ENCODE data around the gene DNAJB13.

The DNAJB13 gene

GRCh38 chr11:73976451-73977151 lies 25.8 kb downstream of the DNAJB13 start:
- Histone ChIP-seq H3K4me3 (no peak overlapping the region), H3K27ac (no peak overlapping the region)
- TF ChIP-seq CTCF (IDR thresholded peaks at IDR 0.05): no peak
- DNase-seq (ENCODE audit: low spot score): no peak

GRCh38 chr11:73977856-73978519 lies 27.2 kb downstream of the DNAJB13 start:
- no peak overlapping the region for H3K27ac ChIP-seq
- no peak overlapping the region for H3K4me3 ChIP-seq
- DNase-seq (ENCODE audit: low spot score): no peak
- no peak for TF ChIP-seq CTCF (IDR thresholded peaks at IDR 0.05)

GRCh38 chr11:73978576-73979086 lies 27.8 kb downstream of the DNAJB13 start:
- no peak for DNase-seq (ENCODE audit: low spot score)
- Histone ChIP-seq H3K27ac (peak overlapping the region in 1 of 2 donors; percentile 16), H3K4me3 (no peak overlapping the region)
- TF ChIP-seq CTCF (IDR thresholded peaks at IDR 0.05): no peak

- DNase-seq (ENCODE audit: low spot score): no peak
- Histone ChIP-seq H3K4me3 (peak overlapping the region; percentile 79), H3K27ac (peak overlapping the region in 1 of 2 donors; percentile 92)
- no peak for TF ChIP-seq CTCF (IDR thresholded peaks at IDR 0.05)
These were observed 29.5 kb downstream of the DNAJB13 start for GRCh38 chr11:73980001-73980961.

- Histone ChIP-seq H3K4me3 (peak overlapping the region; percentile 79), H3K27ac (peak overlapping the region in 1 of 2 donors; percentile 92)
- DNase-seq (ENCODE audit: low spot score): no peak
- TF ChIP-seq CTCF (IDR thresholded peaks at IDR 0.05): no peak
These were observed 30.4 kb downstream of the DNAJB13 start for GRCh38 chr11:73981051-73981805.

GRCh38 chr11:73982595-73982989 lies 31.8 kb downstream of the DNAJB13 start, which contains the start of gene UCP2:
Gene UCP2, minus strand, starts transcription at chr11:73982843. Its CDS starts 4,465 bp downstream, at chr11:73978378.
- Histone ChIP-seq H3K4me3 (peak within 1 kb of the TSS; percentile 79), H3K27ac (peak within 1 kb of the TSS; percentile 86 to 92)
- no peak for DNase-seq (ENCODE audit: low spot score)
- no peak for TF ChIP-seq CTCF (IDR thresholded peaks at IDR 0.05)

All from coronary artery (tissue), 2 donors.